Stomach (tissue), 9 donors: ENCODE data around the gene RABGEF1. TPM values are rescaled to one million over a fixed set of nuclear protein-coding genes. Genes with fewer than 3 reads are reported as not detected.

Source experiments
- DNase-seq, 2 donors: peaks; one replicate each; pipeline versions ENCODE4 v3.0.0 to v3.0.0-alpha.2; 2013 to 2019
- H3K27ac ChIP-seq, 5 donors: fragments of 200-600 bp in 4 of 5; sonication (generic) in 4 of 5; one replicate each; pipeline ENCODE4 v1.5.1; 2013 to 2019; ENCODE audit warnings: mild to moderate bottlenecking in 1 of 5, moderate library complexity in 1 of 5
- H3K27me3 ChIP-seq, 3 donors: fragments of 200-600 bp; sonication (generic); one replicate each; pipeline ENCODE4 v1.5.1; 2017 to 2019; ENCODE audit warnings: mixed run types in 1 of 3
- H3K36me3 ChIP-seq, 4 donors: fragments of 200-600 bp; sonication (generic); 1 replicate in 3 of 4; 2 replicates in 1 of 4; pipeline ENCODE4 v1.5.1; 2016 to 2019
- H3K4me1 ChIP-seq, 4 donors: fragments of 200-600 bp; sonication (generic); one replicate each; pipeline ENCODE4 v1.5.1; 2016 to 2019
- H3K4me3 ChIP-seq, 4 donors: fragments of 200-600 bp; sonication (generic) in 3 of 4; one replicate each; pipeline ENCODE4 v1.5.1; 2016 to 2019; ENCODE audit warnings: mild to moderate bottlenecking in 1 of 4
- H3K9me3 ChIP-seq, 4 donors: fragments of 200-600 bp; sonication (generic); one replicate each; pipeline ENCODE4 v1.5.1; 2016 to 2019
- CTCF ChIP-seq, 7 experiments: fragments of 450-650 bp in 4 of 7; fragments of 200-600 bp in 3 of 7; sonication (generic) in 3 of 7; IDR thresholded peaks; one replicate each; pipeline ENCODE4 v1.5.1; 2016 to 2019; ENCODE audit warnings: antibody characterized with exemption in 7 of 7, control low read depth in 2 of 7, mild to moderate bottlenecking in 1 of 7
- EP300 ChIP-seq: sonication (generic); formaldehyde crosslinking; IDR thresholded peaks from one replicate; pipeline ENCODE4 v1.6.1; 2017; ENCODE audit warnings: antibody characterized with exemption
- POLR2A ChIP-seq, 4 donors: fragments of 450-650 bp; IDR thresholded peaks; one replicate each; pipeline ENCODE4 v1.6.1; 2016; ENCODE audit warnings: antibody characterized with exemption in 4 of 4, control low read depth in 2 of 4, mild to moderate bottlenecking in 1 of 4, moderate library complexity in 1 of 4
- POLR2AphosphoS5 ChIP-seq, 3 donors: sonication (generic); formaldehyde crosslinking; IDR thresholded peaks; one replicate each; pipeline ENCODE4 v1.6.1; 2016; ENCODE audit warnings: antibody characterized with exemption in 3 of 3
- WGBS, 5 donors: extraction: QIAGEN DNeasy Blood & Tissue Kit in 3 of 5; methylation state at CpG; one replicate each; pipeline versions ENCODE4 v1.1.5 to v1.1.7; 2013 to 2018; 5-methylcytosine and 5-hydroxymethylcytosine counted together
- intact Hi-C: fragments of 100-400 bp; cut with DNase I; formaldehyde crosslinking; loops from one replicate; pipeline ENCODE4 v1.15.1; 2023; ENCODE audit warnings: low total_unique reads
- polyA plus RNA-seq, 3 donors: library from polyadenylated mRNA; stranded (reverse); fragments of 200-250 nt; gene quantifications; one replicate each; pipeline ENCODE4 v1.2.3, GENCODE V29; 2013
- total RNA-seq, 5 donors: library from RNA; depleted of rRNA; stranded (reverse); fragments of >200 nt; gene quantifications; one replicate each; pipeline versions ENCODE4 v1.1.0 to v1.2.3, GENCODE V29; 2014 to 2016
- donor health status: healthy with polysubstance abuse.
- donor health status: Bipolar disorder and iron deficiency.
- donor health status: healthy.

RABGEF1 gene
- total and polyA plus RNA-seq, 8 donors = 10.1 to 61.6 (median 20.8) TPM

DNA sequence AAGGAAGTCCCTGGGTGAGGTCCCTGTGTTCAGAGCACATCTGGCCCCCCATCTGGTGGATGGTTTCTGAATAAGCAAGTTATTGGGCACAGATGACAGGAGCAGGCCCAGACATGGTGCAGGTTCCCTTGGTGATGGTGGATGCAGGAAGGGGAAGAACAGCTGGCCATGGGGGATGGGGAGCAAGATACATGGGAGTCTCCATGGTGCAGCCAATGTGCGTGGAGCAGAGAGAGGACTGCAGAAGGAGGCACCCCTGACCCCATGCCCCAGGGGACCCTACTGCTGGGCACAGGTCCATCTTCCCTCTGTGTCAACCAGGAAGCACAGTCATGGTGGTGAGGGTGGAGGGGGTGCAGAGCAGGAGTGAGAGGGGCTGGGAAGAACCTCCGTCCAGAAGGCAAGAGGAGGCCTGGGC is 43.8 kb upstream of the RABGEF1 start:
- peak in 1 of 2 donors; percentile 64 for DNase-seq
- TF ChIP-seq POLR2A (IDR thresholded peaks at IDR 0.05) (no peak), EP300 (no peak), CTCF (IDR thresholded peaks at IDR 0.05) (no peak), POLR2AphosphoS5 (IDR thresholded peaks at IDR 0.05) (no peak)
- peaks cover 0 to 29% (median 20%) of the 10 kb centered on the region in 4 donors for H3K36me3 ChIP-seq
- H3K27ac ChIP-seq = peak overlapping the region in 2 of 5 donors; percentile 59 to 75
- H3K4me1 ChIP-seq = peaks cover 0 to 37% (median 14%) of the 10 kb centered on the region in 4 donors
- intact Hi-C loops = no loop called here
- no peak overlapping the region for H3K4me3 ChIP-seq
- 69 to 81% (median 75%) methylated on average over 2 of the region's 2 CpGs; no CpG with 5 or more reads in 1 of the 5 donors for whole genome bisulfite sequencing, 5 donors
- H3K9me3 ChIP-seq = no peaks in the 10 kb centered on the region
- H3K27me3 ChIP-seq = no peaks in the 10 kb centered on the region

- Histone ChIP-seq H3K27ac (peak overlapping the region in 3 of 5 donors; percentile 37 to 75 (median 59)), H3K9me3 (no peaks in the 10 kb centered on the region)
- 51 to 56% (median 54%) methylated on average over 18 to 20 of the region's 20 CpGs for WGBS, 5 donors
These were observed 42.8 kb upstream of the RABGEF1 start for GRCh38 chr7:66697449-66698438.

DNA sequence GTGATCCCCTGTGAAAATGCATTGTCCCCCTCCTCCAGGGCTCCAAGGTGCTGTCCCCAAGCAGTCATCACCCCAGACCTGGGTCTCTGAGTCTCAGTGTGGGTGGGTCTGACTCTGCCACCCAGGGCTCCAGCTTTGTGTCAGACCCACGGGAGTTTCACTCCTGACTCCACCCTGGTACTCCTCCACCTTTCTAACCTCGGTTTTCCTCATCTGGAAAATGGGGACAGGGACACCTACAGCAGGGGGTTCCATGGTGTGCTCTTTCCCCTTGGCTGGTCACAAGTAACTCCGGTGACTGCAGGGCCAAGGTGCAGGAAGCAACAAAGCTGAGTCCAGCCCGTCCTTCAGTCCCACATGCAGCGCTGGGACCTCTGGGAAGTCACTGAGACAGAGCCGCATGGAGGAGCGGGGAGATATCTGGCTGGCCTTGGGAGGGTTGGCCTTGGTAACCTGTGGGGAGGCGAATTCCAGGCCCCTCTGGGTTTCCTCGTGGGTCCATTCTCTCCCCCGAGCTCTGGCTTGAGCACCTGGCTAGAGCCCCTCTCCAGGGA is 41.8 kb upstream of the RABGEF1 start:
- peaks cover 0 to 37% (median 14%) of the 10 kb centered on the region in 4 donors for H3K4me1 ChIP-seq
- no peak for DNase-seq
- TF ChIP-seq CTCF (IDR thresholded peaks at IDR 0.05) = no peak
- no peak for TF ChIP-seq POLR2A (IDR thresholded peaks at IDR 0.05)
- no peak for TF ChIP-seq EP300
- TF ChIP-seq POLR2AphosphoS5 (IDR thresholded peaks at IDR 0.05) = no peak
- intact Hi-C loops = no loop called here
- peaks cover 0 to 17% (median 8%) of the 10 kb centered on the region in 4 donors for H3K36me3 ChIP-seq
- 79 to 92% (median 83%) methylated on average over 10 of the region's 10 CpGs for WGBS, 5 donors
- no peaks in the 10 kb centered on the region for H3K27me3 ChIP-seq
- H3K9me3 ChIP-seq = no peaks in the 10 kb centered on the region
- peak overlapping the region in 2 of 5 donors; percentile 59 to 75 for H3K27ac ChIP-seq
- H3K4me3 ChIP-seq = no peak overlapping the region

More at GRCh38 chr7:66697449-66698438, 42.8 kb upstream of the RABGEF1 start:
- DNase-seq = peak in 1 of 2 donors; percentile 48
- Histone ChIP-seq H3K36me3 (peaks cover 0 to 24% (median 15%) of the 10 kb centered on the region in 4 donors), H3K4me1 (peaks cover 0 to 37% (median 14%) of the 10 kb centered on the region in 4 donors), H3K27me3 (no peaks in the 10 kb centered on the region), H3K4me3 (no peak overlapping the region)
- intact Hi-C loops = no loop called here
- TF ChIP-seq CTCF (IDR thresholded peaks at IDR 0.05) (no peak), POLR2AphosphoS5 (IDR thresholded peaks at IDR 0.05) (no peak), POLR2A (IDR thresholded peaks at IDR 0.05) (no peak), EP300 (no peak)

DNA sequence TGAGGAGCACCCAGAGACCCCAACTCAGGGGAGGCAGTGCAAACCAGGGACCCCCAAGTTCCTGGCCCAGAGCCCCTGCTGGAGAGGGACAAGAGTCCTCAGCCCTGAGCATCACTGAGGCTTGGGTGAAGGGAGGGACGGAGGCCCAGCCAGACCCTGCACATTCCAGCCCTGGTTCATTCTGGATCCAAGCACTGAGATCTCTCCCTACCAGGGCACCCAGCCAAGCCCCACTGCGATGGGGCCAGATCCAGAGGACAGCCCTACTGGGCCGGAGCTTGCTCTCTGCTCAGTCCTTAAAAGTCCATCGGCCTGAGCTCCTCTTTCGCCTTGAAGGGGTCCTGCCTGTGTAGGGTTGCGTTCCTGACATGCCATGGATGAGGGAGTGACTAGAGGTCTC is 40.5 kb upstream of the RABGEF1 start:
- Histone ChIP-seq H3K9me3 (no peaks in the 10 kb centered on the region), H3K36me3 (peaks cover 0 to 10% (median 2%) of the 10 kb centered on the region in 4 donors), H3K27ac (peak overlapping the region in 4 of 5 donors; percentile 1 to 74 (median 38)), H3K4me3 (peak overlapping the region in 1 of 4 donors; percentile 11), H3K27me3 (no peaks in the 10 kb centered on the region), H3K4me1 (peaks cover 0 to 37% (median 14%) of the 10 kb centered on the region in 4 donors)
- 43 to 71% (median 63%) methylated on average over 6 of the region's 6 CpGs for WGBS, 5 donors
- intact Hi-C loops = no loop called here
- TF ChIP-seq POLR2AphosphoS5 (IDR thresholded peaks at IDR 0.05) = no peak
- TF ChIP-seq EP300 = no peak
- TF ChIP-seq CTCF (IDR thresholded peaks at IDR 0.05) = no peak
- TF ChIP-seq POLR2A (IDR thresholded peaks at IDR 0.05) = no peak
- DNase-seq = peak in 1 of 2 donors; percentile 79
